Measurements from ENCODE around the gene PLG.
"Not testable (repeated sequence)": the region's sequence is repeated elsewhere in the genome, so short reads cannot be mapped to it uniquely, and the experiment has no call there.

The PLG gene

DNA sequence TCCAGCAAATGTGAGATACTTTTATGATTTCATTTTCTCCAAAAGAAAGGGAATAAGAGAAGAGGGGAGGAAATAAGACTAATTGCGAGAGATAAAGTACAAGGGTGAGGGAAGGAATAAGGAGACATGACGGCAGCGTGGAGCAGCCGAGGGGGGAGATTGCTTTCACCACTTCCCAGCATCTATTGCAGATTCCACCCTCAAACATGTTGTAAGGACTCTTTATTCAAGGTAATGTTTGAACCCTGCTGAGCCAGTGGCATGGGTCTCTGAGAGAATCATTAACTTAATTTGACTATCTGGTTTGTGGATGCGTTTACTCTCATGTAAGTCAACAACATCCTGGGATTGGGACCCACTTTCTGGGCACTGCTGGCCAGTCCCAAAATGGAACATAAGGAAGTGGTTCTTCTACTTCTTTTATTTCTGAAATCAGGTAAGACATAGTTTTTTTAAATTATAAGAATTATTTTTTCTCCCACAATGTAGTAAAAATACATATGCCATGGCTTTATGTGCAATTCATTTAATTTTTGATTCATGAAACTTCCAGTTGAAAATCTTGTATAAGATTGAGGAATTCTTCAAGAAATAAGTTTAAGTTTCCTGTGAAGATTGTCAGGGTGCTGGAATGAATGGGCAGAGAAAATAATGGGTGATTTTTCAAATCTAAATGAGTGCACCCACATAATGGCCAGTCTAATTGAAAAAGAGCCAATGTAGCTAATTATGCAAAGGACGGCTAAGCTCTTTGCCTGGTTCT is at the start of gene PLG:
TSS of gene PLG (plus strand) at position 327 of the 763 bp plus-strand sequence. CDS start at position 388, 61 bp downstream.
- not testable (repeated sequence) for DNase-seq

GRCh38 chr6:160659562-160659961 is 42.5 kb upstream of the PLG start:
- no peak for DNase-seq

GRCh38 chr6:160661216-160661615 is 40.8 kb upstream of the PLG start:
- no peak for DNase-seq

- no peak for DNase-seq
These were observed 39.6 kb upstream of the PLG start for GRCh38 chr6:160662429-160662828.

DNA sequence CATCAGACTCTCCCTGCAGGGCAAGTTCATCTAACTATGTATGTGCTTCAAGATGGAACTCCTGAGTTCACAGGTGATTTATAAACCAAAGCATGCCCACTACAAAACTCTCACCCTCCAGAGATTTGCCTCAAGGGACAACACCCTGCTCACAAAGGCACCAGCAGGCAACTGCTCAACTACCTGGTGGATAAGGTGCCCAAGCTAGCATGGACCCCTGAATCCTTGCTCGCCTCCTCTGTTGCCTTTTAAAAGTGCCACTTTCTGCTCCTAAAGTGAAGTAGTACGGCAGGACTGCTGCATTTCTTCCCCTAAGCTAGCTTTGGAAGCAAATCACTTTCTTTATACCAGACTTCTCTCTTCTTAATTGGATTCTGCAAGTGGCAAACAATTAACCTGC is 39.2 kb upstream of the PLG start:
- DNase-seq = no peak

DNA sequence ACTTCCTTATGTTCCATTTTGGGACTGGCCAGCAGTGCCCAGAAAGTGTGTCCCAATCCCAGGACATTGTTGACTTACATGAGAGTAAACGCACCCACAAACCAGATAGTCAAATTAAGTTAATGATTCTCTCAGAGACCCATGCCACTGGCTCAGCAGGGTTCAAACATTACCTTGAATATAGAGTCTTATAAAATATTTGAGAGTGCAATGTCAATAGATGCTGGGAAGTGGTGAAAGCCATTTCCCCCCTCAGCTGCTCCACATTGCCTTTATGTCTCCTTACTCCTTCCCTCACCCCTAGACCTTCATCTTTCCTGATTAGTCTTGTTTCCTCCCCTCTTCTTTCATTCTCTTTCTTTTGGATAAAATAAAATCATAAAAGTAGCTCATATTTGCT is 37.8 kb upstream of the PLG start, which contains the start of gene LPA:
TSS of gene LPA (minus strand) at position 78 of the 400 bp plus-strand sequence. CDS start at position 17, 61 bp downstream.
- not testable (repeated sequence) for DNase-seq

DNA sequence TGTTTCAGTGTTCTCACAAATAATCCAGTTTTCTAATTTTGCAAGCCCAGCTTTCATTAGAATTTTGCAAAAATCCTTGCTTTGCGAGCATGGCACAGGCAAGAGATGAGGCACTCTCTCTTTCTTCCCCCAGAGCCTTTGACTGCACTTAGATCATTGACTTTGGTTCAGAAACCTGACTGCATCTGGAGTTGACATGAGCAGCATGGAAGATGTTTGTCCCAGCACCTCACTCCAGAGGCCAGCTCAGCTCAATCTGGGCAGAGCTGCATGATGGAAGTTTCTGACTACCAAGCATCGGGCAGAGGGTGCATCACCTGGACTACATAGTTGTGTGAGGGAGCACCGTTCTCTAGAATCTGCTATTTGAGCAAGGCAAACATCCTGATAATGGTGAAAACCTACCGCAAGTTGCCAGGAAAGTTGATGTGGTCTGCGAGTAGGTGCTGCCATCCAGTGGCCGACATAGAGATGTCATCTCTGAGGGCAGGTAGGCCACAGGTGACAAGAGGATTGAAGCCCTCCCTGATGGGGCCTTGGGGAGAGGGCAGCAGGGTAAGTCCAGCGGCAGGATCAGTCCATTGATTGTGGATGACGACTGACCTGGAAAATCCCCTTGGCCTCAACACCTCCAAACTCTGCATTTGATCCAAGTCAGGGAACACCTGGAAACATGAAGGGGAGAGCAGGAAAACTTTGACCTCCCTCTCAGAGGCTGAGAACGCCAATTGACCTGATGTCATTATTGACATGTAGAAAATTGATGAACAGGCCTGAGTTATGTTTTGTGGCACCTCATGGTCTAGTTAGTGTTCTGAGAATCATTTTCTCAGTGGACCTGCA is 34.2 kb upstream of the PLG start:
- peak in 1 of 6 experiments; percentile 8 for DNase-seq

DNA sequence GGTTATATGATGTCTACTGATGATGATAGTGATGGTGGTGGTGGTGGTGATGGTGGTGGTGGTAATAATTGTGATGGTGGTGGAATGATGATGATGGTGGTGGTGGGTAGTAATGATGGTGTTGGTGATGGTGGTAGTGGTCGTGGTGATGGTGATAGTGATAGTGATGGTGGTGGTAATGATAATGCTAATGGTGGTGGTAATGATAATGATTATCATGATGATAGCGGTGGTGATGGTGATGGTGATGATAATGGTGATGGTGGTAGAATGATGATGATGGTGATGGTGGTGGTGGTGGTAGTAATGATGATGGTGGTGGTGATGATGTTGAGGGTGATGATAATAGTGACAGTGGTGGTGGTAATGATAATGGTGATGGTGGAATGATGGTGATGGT is 33.5 kb upstream of the PLG start:
- DNase-seq = no peak

DNA sequence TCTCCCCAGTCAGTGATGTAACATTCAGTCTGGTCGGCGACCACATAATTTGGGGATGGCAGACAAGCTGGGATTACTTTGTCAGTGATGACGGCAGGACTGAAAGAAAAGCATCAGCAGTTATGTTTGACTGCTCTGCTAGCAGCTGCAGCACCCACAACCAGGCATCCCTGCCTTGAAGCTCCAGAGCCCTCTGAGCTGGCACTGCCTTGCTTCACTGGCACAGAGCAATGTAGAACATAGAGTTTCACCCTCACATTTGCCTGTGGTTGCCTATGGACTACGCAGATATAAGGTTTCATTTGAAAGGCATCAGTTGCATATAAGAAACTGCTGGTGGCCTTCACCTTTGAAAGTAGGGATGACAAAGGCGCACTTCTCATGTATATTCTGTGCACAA is 25.6 kb upstream of the PLG start:
- not testable (repeated sequence) for DNase-seq

DNA sequence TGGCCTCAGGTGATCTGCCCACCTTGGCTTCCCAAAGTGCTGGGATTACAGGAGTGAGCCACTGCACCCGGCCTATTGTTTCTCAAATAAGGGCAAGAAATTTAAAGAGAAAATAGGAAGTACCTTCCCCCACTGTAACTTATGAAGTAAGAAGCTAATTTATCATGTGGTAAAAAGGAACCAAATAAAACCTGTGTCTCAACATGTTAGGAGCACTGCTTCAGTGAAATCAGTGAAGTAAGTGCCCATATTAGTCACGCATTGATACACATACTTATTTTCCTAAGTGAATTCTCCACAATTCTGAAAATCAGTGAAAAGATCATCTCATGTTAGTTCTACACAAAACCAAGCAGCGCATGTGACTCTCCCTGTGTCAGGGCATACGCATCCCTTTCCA is 23.8 kb upstream of the PLG start:
- DNase-seq = no peak

DNA sequence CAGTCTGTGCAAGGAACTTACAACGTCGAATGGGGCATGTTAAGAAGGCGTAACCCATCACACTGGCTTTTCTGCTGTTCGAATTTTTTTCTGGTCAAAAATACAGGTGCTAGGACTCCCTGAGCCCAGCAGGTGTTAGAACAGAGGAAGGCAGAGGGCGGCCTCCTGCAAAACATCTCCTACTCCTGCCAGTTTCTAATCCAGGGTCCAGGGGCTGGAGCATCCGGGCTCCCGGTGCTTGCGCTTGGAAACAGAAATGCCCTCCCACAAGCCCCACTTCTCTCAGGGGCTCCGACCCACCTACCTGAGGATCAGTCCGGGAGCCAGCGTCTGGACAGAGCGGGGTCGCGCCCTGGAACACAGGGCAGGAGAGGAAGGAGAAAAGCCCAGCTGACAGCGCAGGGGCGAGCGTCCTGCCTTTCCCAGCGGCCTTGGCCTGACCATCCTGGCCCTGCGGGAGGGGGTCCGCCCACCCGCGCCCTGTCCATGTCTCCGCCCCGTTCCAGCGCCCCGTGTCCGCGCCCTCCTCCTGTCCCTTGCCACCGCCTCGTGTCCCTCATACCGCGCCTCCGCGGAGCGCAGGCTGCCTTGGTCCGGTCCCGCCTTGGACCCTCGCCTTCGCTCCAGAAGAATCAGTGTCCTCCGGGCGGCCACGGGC is 23.2 kb upstream of the PLG start:
- no peak for DNase-seq

DNA sequence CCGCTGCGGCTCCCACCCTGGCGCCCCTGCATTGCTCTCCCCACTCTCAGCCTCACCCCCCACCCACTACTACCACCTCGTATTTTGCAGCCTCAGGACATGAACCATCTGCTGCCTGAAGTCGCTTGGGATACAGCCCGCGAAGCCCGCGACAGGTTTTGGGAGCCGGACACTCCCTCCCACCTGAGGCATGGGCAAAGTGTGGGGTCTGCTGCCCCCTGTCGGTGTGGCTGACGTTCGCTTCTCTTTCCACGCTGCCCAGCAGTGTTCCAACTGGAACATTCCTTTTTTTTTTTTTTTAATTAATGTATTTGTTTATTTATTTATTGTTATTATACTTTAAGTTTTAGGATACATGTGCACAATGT is 22.7 kb upstream of the PLG start:
- DNase-seq = no peak

DNA sequence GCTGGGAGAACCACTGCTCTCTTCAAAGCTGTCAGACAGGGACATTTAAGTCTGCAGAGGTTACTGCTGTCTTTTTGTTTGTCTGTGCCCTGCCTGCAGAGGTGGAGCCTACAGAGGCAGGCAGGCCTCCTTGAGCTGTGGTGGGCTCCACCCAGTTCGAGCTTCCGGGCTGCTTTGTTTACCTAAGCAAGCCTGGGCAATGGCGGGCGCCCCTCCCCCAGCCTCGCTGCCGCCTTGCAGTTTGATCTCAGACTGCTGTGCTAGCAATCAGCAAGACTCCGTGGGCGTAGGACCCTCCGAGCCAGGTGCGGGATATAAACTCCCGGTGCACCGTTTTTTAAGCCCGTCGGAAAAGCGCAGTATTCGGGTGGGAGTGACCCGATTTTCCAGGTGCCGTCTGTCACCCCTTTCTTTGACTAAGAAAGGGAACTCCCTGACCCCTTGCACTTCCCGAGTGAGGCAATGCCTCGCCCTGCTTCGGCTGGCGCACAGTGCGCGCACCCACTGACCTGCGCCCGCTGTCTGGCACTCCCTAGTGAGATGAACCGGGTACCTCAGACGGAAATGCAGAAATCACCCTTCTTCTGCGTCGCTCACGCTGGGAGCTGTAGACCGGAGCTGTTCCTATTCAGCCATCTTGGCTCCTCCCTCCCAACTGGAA is 16.8 kb upstream of the PLG start:
- DNase-seq = not testable (repeated sequence)

GRCh38 chr6:160685762-160686450 is 16.1 kb upstream of the PLG start:
- DNase-seq = no peak

DNA sequence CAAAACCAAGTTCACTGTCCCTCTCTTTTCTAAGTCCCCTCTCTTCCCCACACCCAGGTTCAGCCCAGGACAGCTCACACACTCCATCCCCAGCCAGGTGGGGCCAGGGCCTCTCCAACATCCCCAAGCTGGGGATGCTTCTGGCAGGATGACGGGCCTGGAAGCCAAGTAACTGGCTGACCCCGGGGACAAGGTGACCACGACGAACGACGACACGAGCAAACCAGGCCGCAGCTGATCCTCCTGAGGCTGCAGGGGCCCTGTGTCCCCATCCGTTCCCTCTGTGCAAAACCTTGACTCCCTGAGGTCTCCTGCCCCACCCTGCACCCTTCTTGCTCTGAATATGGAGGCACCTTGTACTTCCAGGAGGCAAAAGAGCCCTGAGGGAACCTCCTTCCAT is 11.6 kb upstream of the PLG start:
- no peak for DNase-seq

DNA sequence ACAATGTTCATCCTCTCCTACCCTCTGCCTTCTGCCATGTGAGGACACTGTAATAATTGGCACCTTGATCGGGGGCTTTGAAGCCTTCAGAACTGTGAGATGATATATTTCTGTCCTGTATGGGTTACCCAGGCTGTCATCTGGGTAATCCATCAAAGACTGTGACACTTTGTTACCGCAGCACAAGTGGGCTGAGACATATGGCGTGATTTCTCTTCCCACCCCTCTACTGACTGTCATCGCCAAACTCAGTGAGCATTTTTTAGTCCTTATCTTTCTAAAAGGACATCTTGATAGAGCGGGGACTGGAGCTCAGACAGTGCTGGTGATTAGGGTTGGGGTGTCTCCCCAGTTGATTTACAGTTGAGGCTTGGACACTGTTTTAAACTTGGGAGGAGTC is 10.4 kb upstream of the PLG start:
- DNase-seq = no peak

- no peak for DNase-seq
These were observed 9.6 kb upstream of the PLG start for GRCh38 chr6:160692369-160692959.

GRCh38 chr6:160695025-160695424 is 7.0 kb upstream of the PLG start:
- DNase-seq = not testable (repeated sequence)

DNA sequence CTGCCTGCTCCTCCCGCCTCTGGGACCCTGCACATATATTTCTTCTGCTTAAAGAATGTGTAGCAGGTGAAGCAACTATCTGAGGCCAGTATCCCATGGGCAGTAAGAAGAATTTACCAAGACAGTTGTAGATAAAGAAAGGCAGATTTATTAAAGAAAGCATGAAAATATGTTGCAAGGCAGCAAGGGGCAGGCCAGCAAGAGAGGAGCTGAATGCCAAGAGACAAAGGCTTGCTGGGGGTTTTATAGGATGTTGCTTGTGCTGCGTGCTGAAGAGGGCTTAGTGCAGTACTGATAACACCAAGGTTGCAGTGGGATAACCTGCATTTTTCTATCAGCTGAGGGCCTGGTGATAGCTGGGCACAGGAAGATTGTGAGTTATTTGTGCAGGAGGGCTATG is 6.4 kb upstream of the PLG start:
- not testable (repeated sequence) for DNase-seq

GRCh38 chr6:160696884-160697283 is 5.2 kb upstream of the PLG start:
- DNase-seq = not testable (repeated sequence)

GRCh38 chr6:160697826-160698225 is 4.2 kb upstream of the PLG start:
- no peak for DNase-seq

GRCh38 chr6:160704688-160705087 is 2.6 kb downstream of the PLG start:
- DNase-seq = not testable (repeated sequence)

Measured in stimulated activated naive CD4-positive, alpha-beta T cell (primary cell).